ENCODE measurements around the gene MEAK7.
A peak's percentile ranks its signal among the peaks of the same experiment; 100 is the strongest.

The MEAK7 gene

GRCh38 chr16:84504420-84505248 lies at the start of gene MEAK7:
Gene MEAK7 (minus strand): TSS chr16:84504659. CDS start chr16:84498086, 6,573 bp downstream.
- peak; percentile 95 for FAIRE-seq

GRCh38 chr16:84553873-84554399 lies 49.5 kb upstream of the MEAK7 start:
- FAIRE-seq = no peak

DNA sequence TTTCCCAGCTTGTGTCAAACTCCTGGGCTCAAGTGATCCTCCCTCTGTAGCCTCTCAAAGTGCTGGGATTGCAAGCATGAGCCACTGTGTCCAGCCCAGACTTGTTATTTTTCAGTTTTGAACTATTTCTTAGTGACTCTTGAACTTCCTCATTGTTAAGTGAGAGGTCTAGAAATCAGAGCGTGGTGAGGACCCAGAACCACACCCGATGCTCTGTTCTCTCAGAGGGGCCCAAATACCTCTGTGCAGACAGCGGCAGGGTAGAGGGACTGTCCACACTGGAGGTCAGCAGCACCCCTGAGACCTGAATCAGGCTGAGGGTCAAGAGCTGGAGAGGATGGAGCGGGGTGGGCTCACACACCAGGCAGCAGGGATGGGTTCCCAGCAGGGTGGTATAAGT lies 47.7 kb upstream of the MEAK7 start:
- FAIRE-seq = no peak

GRCh38 chr16:84550096-84550495 lies 45.6 kb upstream of the MEAK7 start:
- FAIRE-seq = no peak

- no peak for FAIRE-seq
These were observed 44.7 kb upstream of the MEAK7 start for GRCh38 chr16:84548971-84549844.

DNA sequence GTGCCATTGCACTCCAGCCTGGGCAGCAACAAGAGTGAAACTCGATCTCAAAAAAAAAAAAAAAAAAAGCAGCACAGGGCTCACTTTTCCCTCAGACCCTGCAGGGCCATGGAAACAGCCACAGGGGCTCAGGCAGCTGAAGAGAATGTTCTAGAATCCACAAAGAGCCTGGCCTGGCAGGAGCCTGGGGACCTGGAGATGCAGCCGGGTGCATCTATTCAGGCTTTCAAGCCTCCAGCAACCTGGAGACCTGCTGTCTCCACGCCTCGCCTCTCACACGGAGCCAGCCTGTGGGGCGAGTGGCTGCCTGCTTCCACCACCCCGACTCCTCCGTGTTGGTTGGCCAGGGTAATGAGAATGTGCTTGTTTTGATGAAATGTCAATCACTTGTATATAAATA lies 44.0 kb upstream of the MEAK7 start:
- FAIRE-seq = no peak

DNA sequence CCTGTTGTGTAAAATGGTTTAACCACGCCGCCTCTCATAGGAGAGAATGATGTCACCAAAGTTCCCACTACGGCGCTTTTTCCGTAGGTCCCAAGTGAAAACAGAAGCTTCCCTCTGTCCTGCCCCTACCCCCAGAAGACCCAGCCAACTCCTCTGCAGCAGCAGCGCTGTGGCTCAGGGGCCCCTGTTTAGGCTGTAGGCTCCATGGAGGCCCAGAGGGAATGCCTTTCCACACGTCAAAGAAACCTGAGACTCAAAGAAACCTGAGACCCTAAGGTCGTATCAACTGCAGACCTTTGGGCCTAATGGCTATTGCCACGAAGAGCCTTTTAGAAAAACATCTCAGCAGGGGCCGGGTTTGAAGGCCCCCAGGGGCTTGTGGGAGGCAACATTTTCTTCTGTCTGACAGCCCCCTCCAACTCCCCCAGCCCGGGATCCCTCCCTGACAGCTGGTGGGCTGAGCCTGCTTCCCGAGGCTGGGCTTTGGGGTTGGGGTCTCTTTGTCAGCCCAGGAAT lies 43.1 kb upstream of the MEAK7 start:
- no peak for FAIRE-seq

DNA sequence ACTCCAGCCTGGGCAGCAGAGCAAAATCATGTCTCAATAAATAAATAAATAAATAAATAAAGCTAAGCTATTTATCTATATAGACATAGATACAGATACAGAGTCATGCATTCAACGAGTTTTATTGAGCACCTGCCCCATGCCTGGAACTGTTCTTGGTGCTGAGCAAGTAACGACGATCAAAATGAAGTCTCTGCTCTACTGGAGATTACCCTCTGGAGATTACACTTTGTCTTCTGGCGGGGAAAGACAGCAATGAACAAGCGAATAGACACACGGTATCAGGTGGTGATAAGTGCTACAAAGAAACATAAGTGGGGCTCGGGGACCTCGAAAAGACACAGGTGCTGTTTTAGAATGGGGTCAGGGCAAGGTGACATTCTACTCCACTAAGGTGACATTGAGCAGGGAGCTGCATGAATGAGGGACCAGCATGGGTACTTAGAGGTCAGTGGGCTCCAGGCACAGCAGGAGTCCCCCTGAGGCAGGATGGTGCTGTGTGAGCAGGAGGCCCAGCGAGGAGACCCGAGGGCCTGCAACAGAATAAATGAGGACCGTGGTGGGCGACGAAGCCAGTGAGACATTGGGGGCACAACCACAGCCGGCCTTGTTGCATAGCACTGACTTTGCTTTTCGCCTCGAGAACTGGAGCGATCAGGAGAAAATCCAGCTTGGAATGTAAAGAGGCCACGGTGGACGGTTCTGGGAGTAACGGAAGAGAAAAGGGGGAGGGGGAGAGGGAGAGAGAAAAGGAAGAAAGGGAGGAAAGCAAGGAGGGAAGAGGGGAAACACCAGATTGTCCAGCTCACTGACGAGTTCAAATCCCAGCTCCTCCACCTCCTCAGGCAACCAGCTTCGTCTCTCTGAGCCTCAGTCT lies 42.4 kb upstream of the MEAK7 start:
- FAIRE-seq = no peak

DNA sequence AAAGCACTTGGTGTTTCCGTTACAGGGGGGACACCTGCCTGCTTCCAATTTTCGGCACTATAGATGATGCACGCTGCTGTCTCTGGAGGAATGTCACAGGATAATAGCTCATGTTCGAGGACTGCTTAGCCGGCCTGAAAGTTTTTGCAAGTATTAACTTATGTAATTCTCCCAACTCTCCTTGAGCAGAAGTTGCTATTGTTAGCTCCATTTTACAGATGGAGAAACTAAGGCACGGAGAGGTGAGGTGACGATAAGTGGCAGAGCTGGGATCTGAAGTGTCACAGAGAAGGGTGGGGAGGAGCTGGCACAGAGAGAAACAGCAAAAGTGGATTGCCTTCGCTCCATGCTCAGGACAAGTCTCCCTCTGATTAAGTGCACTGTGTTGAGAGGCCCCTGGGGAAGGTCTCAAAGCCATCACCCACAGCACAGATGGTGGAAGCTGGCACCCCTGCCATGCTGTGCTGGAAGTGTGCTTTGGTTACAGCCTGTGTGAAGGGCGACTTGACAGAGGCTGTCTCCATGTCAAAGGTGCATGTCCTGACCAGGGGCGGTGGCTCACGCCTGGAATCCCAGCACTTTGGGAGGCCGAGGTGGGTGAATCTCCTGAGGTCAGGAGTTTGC lies 40.8 kb upstream of the MEAK7 start:
- no peak for FAIRE-seq

DNA sequence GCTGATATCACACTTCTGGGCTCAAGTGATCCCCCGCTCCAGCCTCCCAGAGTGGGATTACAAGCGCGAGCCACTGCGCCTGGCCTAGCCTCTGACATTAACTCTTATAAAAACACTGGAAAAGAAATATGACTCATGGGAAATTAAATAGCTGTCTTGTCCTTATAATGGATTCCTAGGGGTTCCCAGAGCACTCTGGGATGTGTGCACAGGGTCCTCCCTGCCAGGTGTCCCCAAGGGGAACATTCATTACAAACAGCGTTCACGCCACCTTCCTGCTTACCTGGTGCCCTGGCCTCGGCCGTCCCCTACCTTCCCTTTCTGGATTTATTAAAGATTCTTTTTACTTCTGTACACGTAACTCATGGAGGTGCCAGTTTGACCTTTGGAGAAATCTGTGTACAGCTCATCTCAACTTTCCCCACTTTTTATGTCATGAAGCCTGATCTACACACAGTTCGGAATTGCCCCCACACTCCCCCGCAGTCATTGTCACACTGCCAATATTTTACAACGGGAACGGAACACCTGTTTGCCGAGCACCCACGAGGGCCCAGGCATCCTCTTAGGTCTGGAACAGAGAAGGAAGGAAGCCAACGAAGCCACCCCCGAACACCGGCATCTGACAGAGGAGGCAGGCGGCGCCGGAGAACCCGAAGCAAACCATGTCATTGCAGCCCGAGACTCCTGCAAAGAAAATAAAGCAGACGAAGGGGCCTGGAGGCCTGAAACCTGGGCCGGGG lies 39.7 kb upstream of the MEAK7 start:
- FAIRE-seq = no peak

DNA sequence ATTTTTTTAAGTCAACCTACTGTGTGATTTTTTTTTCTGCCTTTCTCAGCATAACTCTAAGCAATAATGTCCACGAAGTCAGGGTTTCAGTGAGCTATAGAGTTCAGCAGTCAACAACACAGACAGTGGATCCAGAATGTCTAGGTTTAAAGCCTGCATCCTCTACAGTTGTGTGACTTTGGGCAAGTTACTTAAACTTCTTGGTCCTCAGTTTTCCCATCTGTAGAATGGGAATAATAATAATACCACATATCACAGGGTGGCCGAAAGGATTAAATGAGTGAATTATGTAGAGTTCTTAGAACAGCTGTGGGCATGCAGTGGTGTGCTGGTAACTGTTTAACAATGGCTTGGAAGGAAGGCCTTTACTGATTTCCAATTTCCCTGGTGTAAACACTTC lies 38.8 kb upstream of the MEAK7 start:
- FAIRE-seq = no peak

GRCh38 chr16:84541999-84542817 lies 37.7 kb upstream of the MEAK7 start:
- FAIRE-seq = no peak

DNA sequence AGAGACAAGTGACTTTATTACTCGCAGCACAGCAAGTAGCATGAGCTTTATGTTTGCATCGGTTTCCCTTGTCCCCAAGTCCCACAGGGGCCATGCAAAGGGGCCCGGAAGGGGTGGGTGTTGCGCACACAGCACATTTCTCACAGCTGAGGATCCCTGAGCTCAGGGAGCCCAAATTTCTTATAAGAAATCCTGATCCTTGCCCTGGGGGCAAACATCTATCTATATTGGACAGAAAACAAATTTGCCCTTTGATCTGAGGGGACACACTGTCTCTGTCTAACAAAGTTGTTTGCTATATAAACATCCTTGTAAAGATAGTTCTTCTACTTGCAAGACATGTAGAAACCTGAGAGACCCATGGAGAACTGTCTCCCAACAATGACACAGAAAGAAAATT lies 35.7 kb upstream of the MEAK7 start:
- FAIRE-seq = no peak

DNA sequence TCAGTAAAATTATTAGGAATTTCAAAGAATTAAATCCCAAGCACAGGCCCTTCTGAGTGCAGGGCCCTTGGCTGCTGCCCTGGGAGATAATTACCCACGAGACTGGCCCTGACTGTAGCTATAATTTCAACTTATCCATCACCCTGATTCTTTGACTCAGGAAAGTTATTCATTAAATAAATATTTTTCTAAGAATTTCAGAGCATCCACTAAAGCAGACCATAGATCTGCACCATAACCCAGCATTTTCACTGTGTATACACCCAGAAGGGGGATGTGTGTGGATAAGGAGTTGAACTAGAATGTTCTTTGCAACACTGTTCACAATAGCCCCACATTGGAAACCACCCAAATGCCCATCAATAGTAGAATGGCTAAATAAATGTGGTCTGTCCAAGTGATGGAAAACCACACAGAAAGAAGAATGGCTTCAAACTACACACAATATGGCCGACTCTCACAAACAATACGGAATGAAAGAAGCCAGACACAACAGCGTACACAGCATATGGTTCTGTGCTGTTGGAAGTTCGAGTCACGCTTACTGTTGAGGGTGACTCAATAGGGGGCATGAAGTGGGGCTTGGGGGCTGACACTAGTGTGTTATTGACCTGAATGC lies 33.9 kb upstream of the MEAK7 start:
- FAIRE-seq = no peak

- no peak for FAIRE-seq
These were observed 33.2 kb upstream of the MEAK7 start for GRCh38 chr16:84537491-84538151.

DNA sequence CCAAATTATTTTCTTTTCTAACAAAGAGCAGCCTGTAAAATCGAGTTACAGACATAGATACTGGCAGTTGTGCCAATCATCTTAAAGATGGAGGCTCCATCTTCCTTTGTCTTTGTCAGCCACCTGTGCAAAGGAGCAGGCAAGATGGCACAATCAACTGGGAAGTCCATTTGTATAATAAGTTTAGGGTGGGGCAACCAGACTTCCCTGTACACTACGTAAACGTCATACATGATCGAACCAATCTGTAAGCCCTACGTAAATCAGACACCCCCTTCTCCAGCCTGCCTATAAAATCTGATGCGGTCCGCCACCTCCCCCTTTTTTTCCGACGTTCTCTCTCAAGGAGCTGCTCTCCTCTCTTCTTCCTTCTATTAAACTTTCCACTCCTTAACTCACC lies 31.4 kb upstream of the MEAK7 start:
- no peak for FAIRE-seq

DNA sequence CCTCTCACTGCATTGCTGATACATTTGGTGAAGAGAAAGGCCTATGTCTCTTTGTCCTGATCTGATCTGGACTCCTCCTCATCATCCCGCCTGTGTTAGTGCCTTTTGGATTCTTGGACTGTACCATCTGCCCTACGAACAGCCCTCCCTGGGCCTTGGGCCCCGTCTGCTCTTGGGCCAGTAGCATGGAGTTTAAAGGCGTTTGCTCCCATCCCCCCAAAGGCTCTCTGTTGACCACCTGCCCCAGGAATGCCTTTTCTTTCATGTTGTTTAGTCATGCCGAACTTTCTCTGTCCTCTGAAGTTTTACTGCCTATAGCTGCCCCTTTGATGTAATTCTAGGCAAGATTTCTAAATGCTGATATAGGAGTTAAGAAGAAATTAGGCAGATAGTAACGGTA lies 30.9 kb upstream of the MEAK7 start:
- FAIRE-seq = no peak

DNA sequence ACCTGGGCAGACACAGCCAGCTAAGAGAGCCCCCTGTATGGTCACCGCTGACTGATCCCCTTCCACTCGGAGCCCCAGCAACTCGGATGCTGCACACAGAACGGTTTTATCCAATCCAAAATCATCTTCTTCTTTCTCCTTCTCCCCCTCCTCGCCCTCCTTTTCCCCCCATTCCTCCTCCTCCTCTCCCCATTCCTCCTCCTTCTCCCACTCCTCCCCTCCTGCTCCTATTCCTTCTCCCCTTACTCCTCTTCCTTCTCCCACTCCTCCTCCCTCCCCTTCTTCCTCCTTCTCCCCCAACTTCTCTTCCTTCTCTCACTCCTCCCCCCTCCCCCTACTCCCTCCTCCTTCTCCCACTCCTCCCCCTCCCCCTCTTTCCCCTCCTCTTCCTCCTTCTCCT lies 30.4 kb upstream of the MEAK7 start:
- no peak for FAIRE-seq

DNA sequence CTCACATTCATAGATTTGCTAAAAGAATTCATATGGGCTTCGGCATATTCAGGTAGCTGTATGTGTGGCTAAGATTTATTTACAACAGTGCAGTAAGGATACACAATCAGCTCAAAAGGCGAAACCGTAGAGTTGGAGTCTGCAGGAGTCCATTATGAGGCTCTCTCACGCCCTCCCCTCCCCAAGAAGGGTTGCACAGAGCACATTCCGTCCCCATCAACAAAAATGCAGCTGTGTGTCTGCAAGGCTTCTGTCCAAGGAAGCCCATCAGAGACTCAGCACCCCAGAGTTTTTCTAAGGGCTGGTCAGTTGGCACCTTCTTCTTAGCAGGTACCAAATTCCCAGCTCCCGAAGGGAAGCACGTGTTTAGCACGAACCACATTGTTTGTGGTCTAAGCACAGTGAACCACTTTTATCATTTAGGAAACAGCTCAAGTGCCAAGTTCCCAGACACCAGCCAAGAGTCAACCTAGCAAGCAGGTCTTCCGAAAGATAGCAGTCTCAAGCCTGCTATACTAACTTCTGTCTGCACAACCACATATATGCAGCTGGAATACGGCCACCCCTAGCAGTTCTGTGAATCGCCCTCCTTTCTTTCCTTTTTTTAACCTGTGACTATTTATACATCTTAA lies 28.5 kb upstream of the MEAK7 start:
- no peak for FAIRE-seq
